ENCODE results near the gene SEMA5A. TPM values are rescaled to one million over a fixed set of nuclear protein-coding genes. Genes with fewer than 3 reads are reported as not detected.
A peak's percentile ranks its signal among the peaks of the same experiment; 100 is the strongest.

The SEMA5A gene
- total RNA-seq, 4 donors from 2014 or later = 0.46 to 3.2 (median 1.7) TPM

DNA sequence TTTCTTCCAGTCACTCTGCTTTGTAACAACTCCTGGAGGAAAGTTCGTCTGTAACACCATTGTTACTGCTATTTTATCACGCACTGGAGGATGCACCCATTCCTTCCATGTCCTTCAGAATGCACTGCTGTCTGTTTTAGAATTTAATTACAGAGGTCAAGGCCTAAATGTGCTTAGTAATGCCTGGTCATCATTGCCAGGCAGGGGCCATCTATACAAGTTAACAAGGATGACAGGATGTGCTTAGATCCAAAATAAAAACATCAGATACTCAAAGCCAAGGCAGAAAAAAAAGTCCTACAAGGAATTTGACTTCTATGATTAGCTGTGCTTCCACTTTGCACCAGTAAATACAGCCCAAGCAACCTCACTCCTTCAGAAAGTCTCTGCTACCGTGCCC, 371.4 kb downstream of the SEMA5A start:
- no peak for TF ChIP-seq POLR2A (IDR thresholded peaks at IDR 0.05)
- intact Hi-C loops (cut with DNase I; ENCODE audit: low total_unique reads) = no loop called here
- Histone ChIP-seq H3K9me3 (no peaks in the 10 kb centered on the region), H3K4me3 (no peak overlapping the region), H3K36me3 (no peaks in the 10 kb centered on the region), H3K4me1 (no peaks in the 10 kb centered on the region), H3K27ac (peak overlapping the region in 2 of 4 donors; percentile 6 to 27), H3K27me3 (no peaks in the 10 kb centered on the region)
- ATAC-seq (no peak), DNase-seq (no peak)
- in situ Hi-C loops (cut with MboI; ENCODE audit: low sequenced_read_pairs in 4 of 4) = no loop called here

DNA sequence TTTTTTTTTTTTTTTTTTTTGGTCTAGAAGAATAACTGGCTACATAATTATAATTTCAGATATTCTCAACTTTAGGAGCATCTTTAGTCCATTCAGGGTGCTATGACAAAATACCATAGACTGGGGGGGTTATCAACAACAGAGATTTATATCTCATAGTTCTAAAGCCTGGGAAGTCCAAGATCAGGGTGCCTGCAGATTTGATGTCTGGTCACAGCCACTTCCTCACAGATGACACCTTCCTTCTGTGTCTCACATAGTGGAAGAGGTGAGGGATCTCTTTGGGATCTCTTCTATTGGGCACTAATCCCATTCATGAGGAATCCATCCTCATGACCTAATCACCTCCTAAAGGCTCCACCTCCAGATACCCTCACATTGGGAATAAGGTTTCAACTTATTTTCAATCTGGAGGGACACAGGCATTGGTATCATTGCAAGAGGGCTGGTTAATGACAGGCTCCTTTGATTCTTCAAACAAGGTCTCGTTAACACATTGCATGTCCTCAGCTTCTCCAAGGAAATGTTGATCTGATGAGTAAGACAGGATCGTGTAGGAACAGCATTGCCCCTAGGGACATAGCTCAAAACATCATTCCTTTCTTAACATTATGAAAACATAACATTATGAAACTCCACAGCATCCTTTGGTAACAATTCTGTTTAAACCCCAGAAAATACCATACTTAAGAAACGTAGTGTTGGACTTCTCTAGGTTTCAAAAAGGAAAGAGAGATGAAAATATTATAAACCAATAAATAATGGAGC, 372.4 kb downstream of the SEMA5A start:
- Histone ChIP-seq H3K9me3 (no peaks in the 10 kb centered on the region), H3K27ac (peak overlapping the region in 1 of 4 donors; percentile 27), H3K36me3 (no peaks in the 10 kb centered on the region), H3K4me1 (no peaks in the 10 kb centered on the region), H3K4me3 (no peak overlapping the region), H3K27me3 (no peaks in the 10 kb centered on the region)
- intact Hi-C loops (cut with DNase I; ENCODE audit: low total_unique reads) (no loop called here), in situ Hi-C loops (cut with MboI; ENCODE audit: low sequenced_read_pairs in 4 of 4) (no loop called here)
- no peak for TF ChIP-seq POLR2A (IDR thresholded peaks at IDR 0.05)
- TF ChIP-seq, protein P1, sequence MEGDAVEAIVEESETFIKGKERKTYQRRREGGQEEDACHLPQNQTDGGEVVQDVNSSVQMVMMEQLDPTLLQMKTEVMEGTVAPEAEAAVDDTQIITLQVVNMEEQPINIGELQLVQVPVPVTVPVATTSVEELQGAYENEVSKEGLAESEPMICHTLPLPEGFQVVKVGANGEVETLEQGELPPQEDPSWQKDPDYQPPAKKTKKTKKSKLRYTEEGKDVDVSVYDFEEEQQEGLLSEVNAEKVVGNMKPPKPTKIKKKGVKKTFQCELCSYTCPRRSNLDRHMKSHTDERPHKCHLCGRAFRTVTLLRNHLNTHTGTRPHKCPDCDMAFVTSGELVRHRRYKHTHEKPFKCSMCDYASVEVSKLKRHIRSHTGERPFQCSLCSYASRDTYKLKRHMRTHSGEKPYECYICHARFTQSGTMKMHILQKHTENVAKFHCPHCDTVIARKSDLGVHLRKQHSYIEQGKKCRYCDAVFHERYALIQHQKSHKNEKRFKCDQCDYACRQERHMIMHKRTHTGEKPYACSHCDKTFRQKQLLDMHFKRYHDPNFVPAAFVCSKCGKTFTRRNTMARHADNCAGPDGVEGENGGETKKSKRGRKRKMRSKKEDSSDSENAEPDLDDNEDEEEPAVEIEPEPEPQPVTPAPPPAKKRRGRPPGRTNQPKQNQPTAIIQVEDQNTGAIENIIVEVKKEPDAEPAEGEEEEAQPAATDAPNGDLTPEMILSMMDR (IDR thresholded peaks at IDR 0.05 in 4 of 5, conservative IDR thresholded peaks at IDR 0.05 in 1 of 5) = no peak
- no peak for ATAC-seq
- DNase-seq = no peak

DNA sequence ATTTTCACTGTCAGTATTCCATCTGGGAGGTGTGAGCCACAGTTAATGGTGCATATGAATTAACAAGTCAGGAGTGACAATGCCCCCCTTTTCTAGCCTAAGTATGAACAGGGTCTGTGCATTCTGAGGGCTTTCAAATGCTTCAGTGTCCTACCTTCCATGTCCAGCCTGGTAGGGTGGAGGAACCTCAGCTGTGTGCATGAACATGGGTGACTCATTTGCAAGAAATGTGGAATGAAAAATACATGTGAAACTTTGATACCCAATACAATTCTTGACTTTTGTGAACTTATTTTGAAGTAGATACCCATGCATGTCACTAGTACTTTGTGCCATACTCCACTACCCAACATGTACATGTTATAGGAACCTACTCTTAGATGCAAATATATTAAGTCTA, 375.8 kb downstream of the SEMA5A start:
- in situ Hi-C loops (cut with MboI; ENCODE audit: low sequenced_read_pairs in 4 of 4) = no loop called here
- Histone ChIP-seq H3K9me3 (no peaks in the 10 kb centered on the region), H3K36me3 (no peaks in the 10 kb centered on the region), H3K4me1 (no peaks in the 10 kb centered on the region), H3K27me3 (no peaks in the 10 kb centered on the region), H3K27ac (no peak overlapping the region), H3K4me3 (no peak overlapping the region)
- DNase-seq (no peak), ATAC-seq (no peak)
- no peak for TF ChIP-seq POLR2A (IDR thresholded peaks at IDR 0.05)
- TF ChIP-seq, protein P1 (IDR thresholded peaks at IDR 0.05 in 4 of 5, conservative IDR thresholded peaks at IDR 0.05 in 1 of 5) = no peak
- intact Hi-C loops (cut with DNase I; ENCODE audit: low total_unique reads) = no loop called here

DNA sequence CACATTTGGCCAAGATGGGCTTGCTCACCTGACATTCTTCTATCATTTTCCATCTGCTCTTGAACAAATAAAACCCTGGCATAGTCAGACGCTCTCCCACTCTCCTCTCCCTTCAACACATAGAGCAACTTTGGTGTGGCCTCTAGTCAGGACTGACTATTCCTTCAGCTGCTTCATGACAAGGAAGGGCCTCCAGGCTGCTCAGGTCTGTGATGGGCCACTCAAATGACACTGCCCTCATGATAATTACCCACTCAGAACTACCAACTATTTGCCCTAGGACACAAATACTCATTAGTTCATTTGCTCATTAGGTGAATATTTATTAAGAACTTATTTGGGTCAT, 376.3 kb downstream of the SEMA5A start:
- DNase-seq = no peak
- H3K27ac ChIP-seq = no peak overlapping the region
- no peak for TF ChIP-seq POLR2A (IDR thresholded peaks at IDR 0.05)
- TF ChIP-seq, protein P1 (IDR thresholded peaks at IDR 0.05 in 4 of 5, conservative IDR thresholded peaks at IDR 0.05 in 1 of 5) = no peak
- no peaks in the 10 kb centered on the region for H3K4me1 ChIP-seq
- no peak for ATAC-seq
- intact Hi-C loops (cut with DNase I; ENCODE audit: low total_unique reads) (no loop called here), in situ Hi-C loops (cut with MboI; ENCODE audit: low sequenced_read_pairs in 4 of 4) (no loop called here)
- no peak overlapping the region for H3K4me3 ChIP-seq
- H3K9me3 ChIP-seq = no peaks in the 10 kb centered on the region
- no peaks in the 10 kb centered on the region for H3K36me3 ChIP-seq
- no peaks in the 10 kb centered on the region for H3K27me3 ChIP-seq

DNA sequence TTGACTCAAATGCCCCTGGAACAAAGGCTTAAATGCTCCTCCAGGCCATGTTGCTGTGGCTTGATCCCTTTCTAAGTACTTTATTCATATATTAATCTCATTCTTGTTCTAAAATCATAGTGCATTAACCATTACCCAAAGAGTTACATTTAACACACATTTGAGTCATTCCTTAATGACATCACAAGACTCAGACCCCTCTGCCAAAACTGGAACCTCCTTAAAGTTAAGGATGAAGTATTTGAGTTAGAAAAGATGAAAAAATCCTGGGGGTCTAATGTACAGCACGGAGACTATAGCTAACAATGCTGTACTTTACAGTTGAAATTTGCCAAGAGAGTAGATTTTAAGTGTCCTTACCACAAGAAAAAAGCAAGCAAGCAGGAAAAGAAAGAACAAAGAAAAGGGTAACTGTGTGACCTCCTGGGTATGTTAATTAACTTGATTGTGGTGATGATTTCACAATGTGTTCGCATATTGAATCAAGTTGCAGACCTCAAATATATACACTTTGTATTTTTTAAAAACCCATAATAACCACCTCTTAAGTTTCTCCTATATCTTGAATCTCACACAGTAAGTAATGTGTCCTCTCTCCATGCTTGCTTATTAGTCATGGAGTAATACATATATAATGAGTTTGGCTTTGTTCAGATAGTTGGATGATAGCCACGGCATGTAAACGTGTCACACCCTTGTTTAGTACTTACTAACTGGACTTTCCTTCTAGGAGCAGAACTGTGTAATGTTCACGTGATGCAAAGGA, 376.9 kb downstream of the SEMA5A start:
- no peaks in the 10 kb centered on the region for H3K9me3 ChIP-seq
- TF ChIP-seq, protein P1 (IDR thresholded peaks at IDR 0.05 in 4 of 5, conservative IDR thresholded peaks at IDR 0.05 in 1 of 5) = no peak
- no peak for TF ChIP-seq POLR2A (IDR thresholded peaks at IDR 0.05)
- in situ Hi-C loops (cut with MboI; ENCODE audit: low sequenced_read_pairs in 4 of 4) = no loop called here

More for the DNA sequence above, 376.9 kb downstream of the SEMA5A start:
- intact Hi-C loops (cut with DNase I; ENCODE audit: low total_unique reads) = no loop called here
- Histone ChIP-seq H3K27me3 (no peaks in the 10 kb centered on the region), H3K27ac (no peak overlapping the region), H3K36me3 (no peaks in the 10 kb centered on the region), H3K4me3 (no peak overlapping the region), H3K4me1 (no peaks in the 10 kb centered on the region)
- no peak for DNase-seq
- ATAC-seq = no peak

Measured in gastrocnemius medialis (tissue), 4 donors.